Endometrial microvascular endothelial cells (primary cell): ENCODE measurements around the gene CD79B. TPM values are rescaled to one million over a fixed set of nuclear protein-coding genes. Genes with fewer than 3 reads are reported as not detected.

ENCODE experiments used
- in situ Hi-C: cut with HindIII; loops from 2 replicates; pipeline ENCODE4 v1.10.0; 2017; ENCODE audit warnings: low sequenced_read_pairs, low pct_unique_long_range_greater_than_20kb; ENCODE audit errors: inconsistent ontology term
- total RNA-seq: library from RNA; depleted of rRNA; stranded (reverse); fragments of >200 nt; gene quantifications from one replicate; pipeline ENCODE4 v1.2.3, GENCODE V29; 2015; ENCODE audit errors: inconsistent ontology term

Gene CD79B
- total RNA-seq, 1 donor from 2014 or later: 0.93 TPM

- in situ Hi-C loops: no loop called here
Observed at GRCh38 chr17:63955791-63956190, 23.7 kb upstream of the CD79B start.

GRCh38 chr17:63955232-63955631, 23.1 kb upstream of the CD79B start:
- in situ Hi-C loops: no loop called here

- in situ Hi-C loops: no loop called here
Observed at GRCh38 chr17:63954402-63955063, 22.4 kb upstream of the CD79B start.

- in situ Hi-C loops: no loop called here
Observed at GRCh38 chr17:63950940-63951907, 19.1 kb upstream of the CD79B start.

GRCh38 chr17:63949576-63950250, 17.6 kb upstream of the CD79B start:
- in situ Hi-C loops: no loop called here

- in situ Hi-C loops: no loop called here
Observed at GRCh38 chr17:63948521-63948920, 16.4 kb upstream of the CD79B start.

GRCh38 chr17:63947711-63948330, 15.7 kb upstream of the CD79B start:
- in situ Hi-C loops: no loop called here

- in situ Hi-C loops: no loop called here
Observed at GRCh38 chr17:63946440-63947363, 14.6 kb upstream of the CD79B start.

- in situ Hi-C loops: no loop called here
Observed at GRCh38 chr17:63945784-63946439, 13.8 kb upstream of the CD79B start.

- in situ Hi-C loops: no loop called here
Observed at GRCh38 chr17:63944736-63945499, 12.8 kb upstream of the CD79B start.

GRCh38 chr17:63943745-63944144, 11.6 kb upstream of the CD79B start:
- in situ Hi-C loops: no loop called here

GRCh38 chr17:63942309-63942985, 10.3 kb upstream of the CD79B start:
- in situ Hi-C loops: no loop called here

- in situ Hi-C loops: no loop called here
Observed at GRCh38 chr17:63941751-63942150, 9.6 kb upstream of the CD79B start.

- in situ Hi-C loops: no loop called here
Observed at GRCh38 chr17:63941162-63941561, 9.0 kb upstream of the CD79B start.

- in situ Hi-C loops: no loop called here
Observed at GRCh38 chr17:63940584-63940983, 8.5 kb upstream of the CD79B start.

GRCh38 chr17:63939884-63940283, 7.8 kb upstream of the CD79B start:
- in situ Hi-C loops: no loop called here
